Left ventricle myocardium inferior (tissue), 1 donor: ENCODE data around the gene CHD2. TPM values are rescaled to one million over a fixed set of nuclear protein-coding genes. Genes with fewer than 3 reads are reported as not detected.
"Not testable (repeated sequence)": the region's sequence is repeated elsewhere in the genome, so short reads cannot be mapped to it uniquely, and the experiment has no call there.

Source experiments
- DNase-seq: peaks from one replicate; pipeline ENCODE4 v3.0.0-alpha.2; 2020
- H3K27ac ChIP-seq: fragments of 200-600 bp; replicated peaks from 2 replicates; pipeline ENCODE4 v1.8.0; 2021
- H3K27me3 ChIP-seq: fragments of 200-600 bp; 2 replicates; pipeline ENCODE4 v1.8.0; 2021; ENCODE audit warnings: low read depth
- H3K36me3 ChIP-seq: fragments of 200-600 bp; 2 replicates; pipeline ENCODE4 v1.8.0; 2021
- H3K4me1 ChIP-seq: fragments of 200-600 bp; 2 replicates; pipeline ENCODE4 v1.8.0; 2021
- H3K4me3 ChIP-seq: fragments of 200-600 bp; 2 replicates; pipeline ENCODE4 v1.8.0; 2021; ENCODE audit warnings: mild to moderate bottlenecking, moderate library complexity
- H3K9me3 ChIP-seq: fragments of 200-600 bp; replicated peaks from 2 replicates; pipeline ENCODE4 v1.8.0; 2021
- CTCF ChIP-seq: fragments of 200-600 bp; IDR thresholded peaks from 2 replicates; pipeline ENCODE4 v1.8.0; 2021; ENCODE audit warnings: antibody characterized with exemption, mild to moderate bottlenecking, borderline replicate concordance
- intact Hi-C: fragments of 100-400 bp; cut with micrococcal nuclease; formaldehyde crosslinking; loops from one replicate; pipeline ENCODE4 v1.11.0; 2022
- total RNA-seq: library from RNA; stranded (reverse); fragmentation: NEBNext Ultra II Directional; extraction: Animal tissue kit (Norgen Biotek cat#: 25700); gene quantifications from one replicate; pipeline ENCODE4 v1.2.1, GENCODE V29; 2021
- donor health status: DM: no; HTN: yes; CAD: no; lungs with severe emphysema.

Gene CHD2
- total RNA-seq, 1 donor from 2014 or later, result 41.3 TPM

GRCh38 chr15:93030430-93031102 lies 130.4 kb downstream of the CHD2 start:
- H3K27me3 ChIP-seq, result no peaks in the 10 kb centered on the region
- H3K36me3 ChIP-seq, result peaks cover 19% of the 10 kb centered on the region
- H3K9me3 ChIP-seq, result no peaks in the 10 kb centered on the region
- peak; percentile 92 for TF ChIP-seq CTCF
- DNase-seq, result peak; percentile 68
- peaks cover 57% of the 10 kb centered on the region for H3K4me1 ChIP-seq
- no peak overlapping the region for H3K4me3 ChIP-seq
- H3K27ac ChIP-seq, result peak overlapping the region; percentile 92
- intact Hi-C loops, result loop anchor here (10.0 kb wide), 1 partner anchor 1294 kb away; no protein-coding TSS in a partner anchor

GRCh38 chr15:93031103-93031464 lies 131.0 kb downstream of the CHD2 start:
- peaks cover 52% of the 10 kb centered on the region for H3K4me1 ChIP-seq
- no peak for DNase-seq

GRCh38 chr15:93031557-93032384 lies 131.6 kb downstream of the CHD2 start:
- DNase-seq, H3K4me3 ChIP-seq, H3K9me3 ChIP-seq, H3K27me3 ChIP-seq, H3K27ac ChIP-seq, H3K36me3 ChIP-seq: not testable (repeated sequence)
- H3K4me1 ChIP-seq, result peaks cover 45% of the 10 kb centered on the region
- intact Hi-C loops, result loop anchor here (10.0 kb wide), 1 partner anchor 1293 kb away; no protein-coding TSS in a partner anchor

More at GRCh38 chr15:93031103-93031464, 131.0 kb downstream of the CHD2 start:
- H3K4me3 ChIP-seq, result no peak overlapping the region
- H3K27me3 ChIP-seq, result no peaks in the 10 kb centered on the region
- peak overlapping the region; percentile 92 for H3K27ac ChIP-seq
- no peak for TF ChIP-seq CTCF
- peaks cover 14% of the 10 kb centered on the region for H3K36me3 ChIP-seq
- H3K9me3 ChIP-seq, result no peaks in the 10 kb centered on the region
- intact Hi-C loops, result loop anchor here (10.0 kb wide), 1 partner anchor 1294 kb away; no protein-coding TSS in a partner anchor

- H3K36me3 ChIP-seq, H3K27ac ChIP-seq, H3K27me3 ChIP-seq, DNase-seq, H3K9me3 ChIP-seq, H3K4me3 ChIP-seq: not testable (repeated sequence)
- H3K4me1 ChIP-seq, result peaks cover 41% of the 10 kb centered on the region
- intact Hi-C loops, result loop anchor here (10.0 kb wide), 1 partner anchor 1292 kb away; no protein-coding TSS in a partner anchor
These were observed 132.5 kb downstream of the CHD2 start for GRCh38 chr15:93032515-93033206.

- Histone ChIP-seq H3K27ac (no peak overlapping the region), H3K27me3 (peaks cover 5% of the 10 kb centered on the region), H3K4me3 (no peak overlapping the region), H3K4me1 (peaks cover 36% of the 10 kb centered on the region), H3K9me3 (no peaks in the 10 kb centered on the region), H3K36me3 (no peaks in the 10 kb centered on the region)
- intact Hi-C loops, result loop anchor here (10.0 kb wide), 1 partner anchor 1291 kb away; no protein-coding TSS in a partner anchor
- TF ChIP-seq CTCF, result no peak
- DNase-seq, result no peak
These were observed 133.4 kb downstream of the CHD2 start for GRCh38 chr15:93033434-93034045.

- intact Hi-C loops, result loop anchor here (10.0 kb wide), 1 partner anchor 1290 kb away; no protein-coding TSS in a partner anchor
- no peak for DNase-seq
- Histone ChIP-seq H3K27me3 (peaks cover 5% of the 10 kb centered on the region), H3K27ac (no peak overlapping the region), H3K9me3 (no peaks in the 10 kb centered on the region), H3K4me1 (peaks cover 26% of the 10 kb centered on the region), H3K4me3 (no peak overlapping the region), H3K36me3 (no peaks in the 10 kb centered on the region)
- no peak for TF ChIP-seq CTCF
These were observed 134.4 kb downstream of the CHD2 start for GRCh38 chr15:93034512-93034911.
